Thyroid gland (tissue), 4 donors: ENCODE data around the gene NAT8L. TPM values are rescaled to one million over a fixed set of nuclear protein-coding genes. Genes with fewer than 3 reads are reported as not detected.

Experiments used
- DNase-seq, 2 donors: peaks; one replicate each; pipeline ENCODE4 v3.0.0-alpha.2; 2019
- H3K27ac ChIP-seq, 3 donors: fragments of 200-600 bp; sonication (generic); 1 replicate in 2 of 3; 2 replicates in 1 of 3; pipeline ENCODE4 v1.5.1; 2016 to 2019; ENCODE audit warnings: mild to moderate bottlenecking in 1 of 3, moderate library complexity in 1 of 3
- H3K27me3 ChIP-seq: fragments of 200-600 bp; sonication (generic); one replicate; pipeline ENCODE4 v1.5.1; 2019
- H3K36me3 ChIP-seq, 2 donors: fragments of 200-600 bp; sonication (generic); one replicate each; pipeline ENCODE4 v1.5.1; 2016 to 2019
- H3K4me1 ChIP-seq, 2 donors: fragments of 200-600 bp; sonication (generic); one replicate each; pipeline ENCODE4 v1.5.1; 2017 to 2019
- H3K4me3 ChIP-seq, 3 donors: fragments of 200-600 bp; sonication (generic); replicated peaks in 1 of 3; 1 replicate in 2 of 3; 2 replicates in 1 of 3; pipeline ENCODE4 v1.5.1; 2016; ENCODE audit warnings: mild to moderate bottlenecking in 1 of 3
- H3K9me3 ChIP-seq: fragments of 200-600 bp; sonication (generic); one replicate; pipeline ENCODE4 v1.5.1; 2017
- POLR2A ChIP-seq, 2 donors: fragments of 450-650 bp; IDR thresholded peaks; one replicate each; pipeline ENCODE4 v1.6.1; 2017; ENCODE audit warnings: antibody characterized with exemption in 2 of 2, mild to moderate bottlenecking in 2 of 2, moderate library complexity in 1 of 2
- WGBS, 2 donors: methylation state at CpG; one replicate each; pipeline ENCODE4 v1.1.5; 2017; 5-methylcytosine and 5-hydroxymethylcytosine counted together
- intact Hi-C: fragments of 100-400 bp; cut with DNase I; formaldehyde crosslinking; loops from one replicate; pipeline ENCODE4 v1.15.1; 2023
- total RNA-seq, 4 donors: library from RNA; depleted of rRNA; stranded (reverse); fragments of >200 nt; gene quantifications; one replicate each; pipeline ENCODE4 v1.2.3, GENCODE V29; 2016
- TF ChIP-seq, protein P1 (sequence below), 6 experiments: fragments of 200-600 bp in 3 of 6; fragments of 450-650 bp in 3 of 6; sonication (generic) in 3 of 6; IDR thresholded peaks; one replicate each; pipeline ENCODE4 v1.5.1; 2016 to 2019; ENCODE audit warnings: antibody characterized with exemption in 6 of 6, mild to moderate bottlenecking in 2 of 6, inconsistent platforms in 1 of 6, moderate library complexity in 1 of 6

The NAT8L gene
- total RNA-seq, 4 donors from 2014 or later: 1.3 to 1.8 (median 1.5) TPM

- Histone ChIP-seq H3K27me3 (no peaks in the 10 kb centered on the region), H3K4me1 (no peaks in the 10 kb centered on the region), H3K4me3 (no peak overlapping the region), H3K9me3 (no peaks in the 10 kb centered on the region), H3K36me3 (no peaks in the 10 kb centered on the region), H3K27ac (no peak overlapping the region)
- no peak for DNase-seq
- intact Hi-C loops: no loop called here
- no peak for TF ChIP-seq POLR2A (IDR thresholded peaks at IDR 0.05)
- 89 to 91% methylated on average over 15 of the region's 15 CpGs for WGBS, 2 donors
These were observed 24.1 kb downstream of the NAT8L start for GRCh38 chr4:2083116-2083825.

DNA sequence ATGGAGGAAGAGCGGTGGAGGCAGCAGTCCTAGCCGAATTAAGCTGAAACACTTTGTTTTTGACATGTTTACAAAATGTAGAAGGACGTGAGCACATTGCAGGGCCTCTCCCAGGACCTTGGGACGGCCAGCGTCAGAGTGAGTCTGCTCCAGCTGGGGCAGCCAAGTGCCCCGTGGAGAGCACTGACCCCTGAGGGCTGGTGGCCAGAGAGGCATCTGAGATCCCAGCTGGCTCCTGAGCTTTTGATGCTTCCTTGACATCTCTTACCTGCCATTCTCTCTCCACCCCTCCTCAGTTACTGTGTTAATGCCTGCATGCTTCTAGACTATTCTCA is 24.7 kb downstream of the NAT8L start:
- 83 to 86% methylated on average over 6 of the region's 6 CpGs for WGBS, 2 donors
- Histone ChIP-seq H3K27ac (no peak overlapping the region), H3K9me3 (no peaks in the 10 kb centered on the region), H3K4me3 (no peak overlapping the region), H3K36me3 (no peaks in the 10 kb centered on the region), H3K27me3 (no peaks in the 10 kb centered on the region), H3K4me1 (no peaks in the 10 kb centered on the region)
- intact Hi-C loops: no loop called here
- TF ChIP-seq, protein P1, sequence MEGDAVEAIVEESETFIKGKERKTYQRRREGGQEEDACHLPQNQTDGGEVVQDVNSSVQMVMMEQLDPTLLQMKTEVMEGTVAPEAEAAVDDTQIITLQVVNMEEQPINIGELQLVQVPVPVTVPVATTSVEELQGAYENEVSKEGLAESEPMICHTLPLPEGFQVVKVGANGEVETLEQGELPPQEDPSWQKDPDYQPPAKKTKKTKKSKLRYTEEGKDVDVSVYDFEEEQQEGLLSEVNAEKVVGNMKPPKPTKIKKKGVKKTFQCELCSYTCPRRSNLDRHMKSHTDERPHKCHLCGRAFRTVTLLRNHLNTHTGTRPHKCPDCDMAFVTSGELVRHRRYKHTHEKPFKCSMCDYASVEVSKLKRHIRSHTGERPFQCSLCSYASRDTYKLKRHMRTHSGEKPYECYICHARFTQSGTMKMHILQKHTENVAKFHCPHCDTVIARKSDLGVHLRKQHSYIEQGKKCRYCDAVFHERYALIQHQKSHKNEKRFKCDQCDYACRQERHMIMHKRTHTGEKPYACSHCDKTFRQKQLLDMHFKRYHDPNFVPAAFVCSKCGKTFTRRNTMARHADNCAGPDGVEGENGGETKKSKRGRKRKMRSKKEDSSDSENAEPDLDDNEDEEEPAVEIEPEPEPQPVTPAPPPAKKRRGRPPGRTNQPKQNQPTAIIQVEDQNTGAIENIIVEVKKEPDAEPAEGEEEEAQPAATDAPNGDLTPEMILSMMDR (IDR thresholded peaks at IDR 0.05): no peak
- TF ChIP-seq POLR2A (IDR thresholded peaks at IDR 0.05): no peak
- DNase-seq: no peak

GRCh38 chr4:2084316-2084715 is 25.2 kb downstream of the NAT8L start:
- H3K27ac ChIP-seq: no peak overlapping the region
- no peaks in the 10 kb centered on the region for H3K9me3 ChIP-seq
- no peaks in the 10 kb centered on the region for H3K4me1 ChIP-seq
- no peak for TF ChIP-seq POLR2A (IDR thresholded peaks at IDR 0.05)
- TF ChIP-seq, protein P1 (IDR thresholded peaks at IDR 0.05): no peak
- H3K27me3 ChIP-seq: no peaks in the 10 kb centered on the region
- H3K36me3 ChIP-seq: no peaks in the 10 kb centered on the region
- DNase-seq: no peak
- H3K4me3 ChIP-seq: no peak overlapping the region
- intact Hi-C loops: no loop called here
- 91 to 93% methylated on average over 8 to 10 of the region's 13 CpGs for WGBS, 2 donors

DNA sequence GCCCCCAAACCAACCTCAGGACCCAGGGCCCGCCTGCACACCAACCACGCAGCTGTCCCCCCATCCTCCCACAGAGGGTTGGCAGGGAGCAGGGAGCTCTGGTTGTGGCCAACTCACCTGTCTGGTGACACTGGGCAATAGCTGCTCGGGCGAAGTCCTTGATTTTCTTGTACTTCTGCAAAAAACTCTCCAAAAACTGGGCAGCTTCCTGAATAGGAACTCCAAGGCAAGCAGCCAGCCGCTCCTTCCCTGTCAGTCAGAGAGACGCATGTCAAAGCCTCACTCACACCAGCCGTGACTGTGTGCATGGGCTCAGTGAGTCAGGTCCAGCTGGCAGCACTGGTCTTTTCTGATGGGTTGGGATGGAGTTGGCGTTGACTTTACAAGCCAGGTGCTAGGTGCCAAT is 26.4 kb downstream of the NAT8L start:
- TF ChIP-seq, protein P1 (IDR thresholded peaks at IDR 0.05): no peak
- no peak for TF ChIP-seq POLR2A (IDR thresholded peaks at IDR 0.05)
- no peaks in the 10 kb centered on the region for H3K36me3 ChIP-seq
- no peaks in the 10 kb centered on the region for H3K9me3 ChIP-seq
- no peak overlapping the region for H3K27ac ChIP-seq
- no peaks in the 10 kb centered on the region for H3K4me1 ChIP-seq
- no peak for DNase-seq
- no peaks in the 10 kb centered on the region for H3K27me3 ChIP-seq
- 96 to 98% methylated on average over 8 of the region's 8 CpGs for WGBS, 2 donors
- H3K4me3 ChIP-seq: no peak overlapping the region
- intact Hi-C loops: no loop called here

DNA sequence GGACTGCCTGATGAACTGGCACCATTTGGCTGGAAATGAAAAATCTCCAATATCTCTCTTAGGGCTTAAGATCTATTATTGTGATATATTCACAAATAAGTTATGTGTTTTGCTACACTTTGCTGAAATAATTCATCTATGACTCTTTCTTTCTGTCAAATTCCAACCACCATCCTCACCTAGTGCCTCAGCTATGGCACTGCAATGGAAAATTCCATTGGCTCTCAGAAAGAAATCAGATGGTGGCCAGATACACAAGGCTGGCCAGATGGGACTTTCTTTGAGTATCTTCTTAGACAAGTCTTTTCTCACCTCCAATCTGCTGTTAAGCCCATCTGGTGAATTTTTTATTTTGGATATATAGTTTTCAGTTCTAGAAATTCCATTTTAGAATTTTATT is 28.0 kb downstream of the NAT8L start:
- no peaks in the 10 kb centered on the region for H3K27me3 ChIP-seq
- H3K36me3 ChIP-seq: no peaks in the 10 kb centered on the region
- no peak for TF ChIP-seq POLR2A (IDR thresholded peaks at IDR 0.05)
- TF ChIP-seq, protein P1 (IDR thresholded peaks at IDR 0.05): peak in 1 of 6 experiments; percentile 17
- no peak overlapping the region for H3K27ac ChIP-seq
- intact Hi-C loops: no loop called here
- H3K4me3 ChIP-seq: no peak overlapping the region
- DNase-seq: no peak
- no peaks in the 10 kb centered on the region for H3K9me3 ChIP-seq
- no peaks in the 10 kb centered on the region for H3K4me1 ChIP-seq
